Activated CD8-positive, alpha-beta T cell treated with anti-CD3 and anti-CD28 coated beads, Interleukin-2, amount 10 ng/mL, durations not matched to agents 7 days and 5 days (primary cell): ENCODE data around the gene PDE9A. TPM values are rescaled to one million over a fixed set of nuclear protein-coding genes. Genes with fewer than 3 reads are reported as not detected.

Source experiments
- ATAC-seq: fragments of 150-1000 bp; cut with Tn5 transposase; one replicate; pipeline ENCODE4 v1.10.0; 2021; ENCODE audit warnings: moderate library complexity
- CTCF ChIA-PET: fragments of 350-600 bp; sonication (Branson Sonifier 250); formaldehyde crosslinking; loops from one replicate; lab custom pipeline; 2021; ENCODE audit warnings: antibody characterized with exemption; lab: Charles Lee
- POLR2A ChIA-PET: fragments of 350-600 bp; sonication (Branson Sonifier 250); formaldehyde crosslinking; loops from one replicate; lab custom pipeline; 2021; ENCODE audit warnings: antibody characterized with exemption; lab: Charles Lee
- DNase-seq: peaks from one replicate; pipeline ENCODE4 v3.0.0-alpha.2; 2020
- H3K27ac Mint-ChIP-seq: one replicate; pipeline ENCODE4 v1.8.0; 2021; ENCODE audit warnings: mild to moderate bottlenecking, mixed read lengths
- H3K27me3 Mint-ChIP-seq: one replicate; pipeline ENCODE4 v1.8.0; 2021; ENCODE audit warnings: low read depth, mixed read lengths
- H3K36me3 Mint-ChIP-seq: one replicate; pipeline ENCODE4 v1.8.0; 2021; ENCODE audit warnings: low read depth, mixed read lengths
- H3K4me1 Mint-ChIP-seq: one replicate; pipeline ENCODE4 v1.8.0; 2021; ENCODE audit warnings: low read depth, mixed read lengths
- H3K4me3 Mint-ChIP-seq: one replicate; pipeline ENCODE4 v1.8.0; 2021; ENCODE audit warnings: mild to moderate bottlenecking, mixed read lengths
- H3K9me3 Mint-ChIP-seq: one replicate; pipeline ENCODE4 v1.8.0; 2022; ENCODE audit warnings: mixed read lengths; ENCODE audit not compliant: insufficient read depth
- total RNA-seq, 2 experiments: library from RNA; stranded (reverse); gene quantifications; one replicate each; pipeline ENCODE4 v1.2.3, GENCODE V29; 2021

The PDE9A gene
- total RNA-seq, 2 experiments from 2014 or later: 8.3 to 10.8 TPM

DNA sequence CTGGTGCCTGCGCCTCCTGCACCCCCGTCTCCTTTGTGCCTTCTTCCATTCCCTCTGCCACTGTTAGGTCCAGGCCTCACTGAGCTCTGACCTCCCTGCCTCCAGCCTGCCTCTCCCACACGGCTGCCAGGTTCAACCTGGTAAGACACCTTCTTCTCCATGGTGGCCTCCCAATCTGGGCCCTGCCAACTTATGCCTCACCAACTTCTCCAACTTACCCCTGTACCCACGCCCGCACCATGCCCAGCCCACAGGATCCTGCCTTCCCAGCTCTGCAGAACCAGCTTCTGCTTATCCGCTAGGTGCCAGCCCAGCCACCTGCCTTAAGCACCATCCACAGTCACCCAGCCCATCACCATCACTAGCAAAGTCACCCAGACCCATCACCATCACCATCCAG, 37.2 kb downstream of the PDE9A start:
- Mint-ChIP-seq H3K27me3 (no peaks in the 10 kb centered on the region), H3K27ac (no peak overlapping the region), H3K9me3 (no peaks in the 10 kb centered on the region), H3K4me3 (no peak overlapping the region), H3K36me3 (peaks cover 2% of the 10 kb centered on the region), H3K4me1 (peaks cover 6% of the 10 kb centered on the region)
- DNase-seq: no peak
- no peak for ATAC-seq
- POLR2A ChIA-PET: no interaction called here
- CTCF ChIA-PET: no interaction called here

DNA sequence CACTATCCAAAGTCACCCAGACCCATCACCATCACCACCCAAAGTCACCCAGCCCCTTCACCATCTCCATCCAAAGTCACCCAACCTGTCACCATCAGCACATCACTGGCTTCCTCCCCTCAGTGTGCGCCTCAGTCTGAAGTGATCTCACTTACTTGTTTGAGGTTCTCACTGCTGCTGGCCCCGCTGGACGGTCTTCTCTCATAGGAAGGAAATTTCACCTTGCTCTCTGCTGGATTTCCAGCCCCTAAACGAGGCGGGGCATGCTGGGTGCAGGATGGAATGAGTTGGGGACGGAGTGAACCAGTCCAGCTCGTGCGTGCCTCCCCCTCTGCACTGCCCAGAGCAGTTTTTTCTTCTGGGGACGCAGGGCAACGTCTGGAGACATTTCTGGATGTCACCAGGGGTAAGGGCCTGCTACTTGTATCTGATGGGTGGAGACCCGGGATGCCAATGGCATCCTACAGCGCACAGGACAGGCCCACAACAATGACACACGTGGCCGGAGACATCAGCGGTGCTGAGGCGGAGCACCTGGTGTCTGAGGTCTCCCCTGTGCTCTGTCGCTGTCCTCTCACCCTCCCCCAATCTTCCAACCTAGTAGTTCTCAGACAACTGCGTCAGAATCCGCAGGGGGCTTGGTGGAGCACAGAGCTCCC, 38.6 kb downstream of the PDE9A start:
- H3K27me3 Mint-ChIP-seq: no peaks in the 10 kb centered on the region
- DNase-seq: no peak
- no peak overlapping the region for H3K4me3 Mint-ChIP-seq
- no peaks in the 10 kb centered on the region for H3K4me1 Mint-ChIP-seq
- no peaks in the 10 kb centered on the region for H3K36me3 Mint-ChIP-seq
- CTCF ChIA-PET: no interaction called here
- no peak overlapping the region for H3K27ac Mint-ChIP-seq
- ATAC-seq: no peak
- POLR2A ChIA-PET: no interaction called here
- H3K9me3 Mint-ChIP-seq: no peaks in the 10 kb centered on the region

DNA sequence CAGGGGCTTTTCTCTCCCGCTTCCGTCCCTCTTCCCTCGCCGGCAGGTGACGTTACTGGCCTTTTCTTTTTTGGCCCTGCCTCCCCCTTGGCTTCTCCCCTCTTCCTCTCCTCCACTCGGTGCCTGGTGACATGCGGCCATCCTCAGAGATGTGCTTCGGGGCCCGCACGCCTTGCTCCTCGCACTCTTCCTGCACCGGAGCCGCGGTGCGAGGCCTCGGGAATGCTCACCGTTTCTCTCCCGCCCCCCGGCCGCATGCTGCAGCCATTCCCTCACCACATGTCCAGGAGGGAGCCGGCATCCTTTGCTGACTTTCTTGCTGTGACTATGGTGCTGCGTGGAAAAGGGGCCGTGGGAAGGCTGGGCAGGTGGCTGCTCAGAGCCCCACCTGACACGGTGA, 39.3 kb downstream of the PDE9A start:
- no peak for ATAC-seq
- POLR2A ChIA-PET: no interaction called here
- no peak overlapping the region for H3K27ac Mint-ChIP-seq
- H3K4me1 Mint-ChIP-seq: no peaks in the 10 kb centered on the region
- no peak for DNase-seq
- H3K9me3 Mint-ChIP-seq: no peaks in the 10 kb centered on the region
- no peaks in the 10 kb centered on the region for H3K36me3 Mint-ChIP-seq
- CTCF ChIA-PET: no interaction called here
- no peaks in the 10 kb centered on the region for H3K27me3 Mint-ChIP-seq
- no peak overlapping the region for H3K4me3 Mint-ChIP-seq

DNA sequence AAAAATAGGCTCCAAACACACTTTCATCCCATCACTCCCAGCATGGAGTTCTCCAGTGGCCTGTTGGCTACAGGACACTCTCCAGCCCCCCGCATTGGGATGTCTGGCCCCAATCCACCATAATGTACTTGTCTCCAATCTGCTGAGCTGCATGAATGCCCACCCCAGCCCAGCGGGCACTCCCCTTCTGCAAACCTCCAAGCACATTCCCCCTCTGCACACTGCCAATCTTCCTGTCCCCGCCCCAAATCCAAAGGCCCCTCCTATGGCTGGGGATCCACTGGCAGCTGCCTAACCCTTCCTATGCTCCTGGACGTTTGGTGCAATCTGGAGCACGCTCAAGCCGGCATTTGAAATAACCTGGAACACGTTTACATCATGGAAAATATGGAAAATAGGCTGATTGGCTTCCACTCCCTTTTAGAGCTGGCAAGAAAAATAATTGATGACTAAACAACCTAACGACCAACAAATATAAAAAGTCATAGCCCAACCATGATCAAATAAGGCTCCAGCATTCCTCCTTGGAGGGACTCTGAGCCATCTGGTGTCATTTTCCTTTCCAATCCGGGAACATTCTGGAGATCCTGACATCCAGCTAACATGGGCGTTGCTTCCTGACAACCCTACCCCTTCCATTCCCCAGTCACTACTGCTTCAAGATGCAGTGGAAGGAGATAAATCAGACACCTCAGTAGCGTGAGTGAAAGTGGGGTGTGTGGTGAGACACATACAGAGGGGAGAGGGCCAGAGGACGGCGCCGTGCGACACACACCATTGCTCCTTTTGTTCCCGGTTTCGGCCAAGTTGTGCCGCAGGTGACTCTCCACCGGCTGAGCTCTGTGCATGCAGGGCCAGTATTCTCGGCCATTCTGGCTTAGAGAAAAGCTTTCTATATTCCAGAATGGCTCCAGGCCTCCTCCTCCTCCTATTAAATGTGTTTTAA, 41.6 kb downstream of the PDE9A start:
- Mint-ChIP-seq H3K27ac (no peak overlapping the region), H3K9me3 (no peaks in the 10 kb centered on the region), H3K27me3 (no peaks in the 10 kb centered on the region), H3K36me3 (no peaks in the 10 kb centered on the region), H3K4me3 (no peak overlapping the region), H3K4me1 (no peaks in the 10 kb centered on the region)
- DNase-seq (no peak), ATAC-seq (no peak)
- ChIA-PET CTCF (no interaction called here), POLR2A (no interaction called here)

DNA sequence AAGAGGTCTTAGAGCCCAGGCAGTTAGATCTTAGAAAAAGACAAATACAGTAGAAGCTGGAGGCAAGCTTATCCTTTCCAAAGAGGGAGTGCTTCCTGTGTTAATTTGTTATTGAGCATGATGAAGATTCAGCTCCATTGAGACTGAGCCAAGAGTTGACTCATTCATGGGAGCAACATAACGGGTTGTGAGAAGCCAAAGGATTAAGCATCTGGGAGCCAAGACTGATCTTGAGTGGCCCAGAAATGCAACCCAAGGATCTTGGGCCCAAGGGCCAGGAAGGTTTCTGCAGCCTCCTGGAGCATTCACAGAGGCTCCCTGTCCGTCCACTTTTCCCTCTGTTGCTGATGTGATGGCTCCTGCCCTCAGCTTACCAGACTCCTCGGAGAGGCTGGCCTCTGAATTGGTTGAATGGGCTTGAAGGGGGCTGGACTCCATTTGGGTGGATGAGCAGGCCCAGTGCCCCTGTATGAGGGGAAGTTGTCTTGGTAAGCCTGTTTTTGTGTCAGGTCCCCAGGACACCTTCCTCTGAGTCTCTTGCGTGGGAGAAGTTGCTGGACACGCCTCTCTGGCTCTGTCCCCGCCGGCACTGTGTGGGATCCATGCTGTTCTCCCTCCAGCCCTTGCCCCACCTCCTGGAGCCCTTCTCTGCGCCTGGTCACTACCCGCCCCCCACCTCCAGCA, 42.4 kb downstream of the PDE9A start:
- H3K36me3 Mint-ChIP-seq: no peaks in the 10 kb centered on the region
- H3K27me3 Mint-ChIP-seq: no peaks in the 10 kb centered on the region
- no peaks in the 10 kb centered on the region for H3K9me3 Mint-ChIP-seq
- H3K4me1 Mint-ChIP-seq: no peaks in the 10 kb centered on the region
- DNase-seq (no peak), ATAC-seq (no peak)
- CTCF ChIA-PET: no interaction called here
- H3K4me3 Mint-ChIP-seq: no peak overlapping the region
- H3K27ac Mint-ChIP-seq: no peak overlapping the region
- POLR2A ChIA-PET: no interaction called here

DNA sequence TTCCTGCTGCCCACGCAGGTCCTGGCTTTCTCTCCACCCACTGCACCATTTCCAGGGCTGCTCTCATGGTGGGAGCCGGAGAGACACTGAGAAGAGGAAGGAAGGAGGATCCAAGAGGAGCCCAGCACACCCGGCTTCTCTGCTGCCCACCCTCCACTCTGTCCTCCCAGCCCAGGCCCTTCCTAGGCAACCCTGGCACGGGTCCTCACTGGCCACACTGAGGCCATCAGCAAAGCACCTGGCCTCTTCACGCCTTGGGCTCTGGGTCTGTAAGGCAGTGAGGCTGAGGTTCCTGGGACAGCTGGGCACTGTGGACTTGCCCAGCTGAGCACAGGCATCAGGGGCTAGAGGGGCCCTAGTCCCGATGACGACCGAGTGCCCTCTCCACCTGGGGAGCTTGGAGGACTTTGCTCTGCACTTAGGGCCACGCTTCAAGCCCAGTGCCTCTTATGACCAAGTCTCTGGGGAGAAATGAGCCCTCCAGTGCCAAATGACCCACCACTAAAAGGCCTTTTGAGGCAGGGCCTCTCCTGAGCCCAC, 43.1 kb downstream of the PDE9A start:
- H3K4me1 Mint-ChIP-seq: no peaks in the 10 kb centered on the region
- ChIA-PET CTCF (no interaction called here), POLR2A (interaction anchor here (0.9 kb wide), 1 partner anchor 8 kb away, joined by 3 read pairs; no protein-coding TSS in a partner anchor)

DNA sequence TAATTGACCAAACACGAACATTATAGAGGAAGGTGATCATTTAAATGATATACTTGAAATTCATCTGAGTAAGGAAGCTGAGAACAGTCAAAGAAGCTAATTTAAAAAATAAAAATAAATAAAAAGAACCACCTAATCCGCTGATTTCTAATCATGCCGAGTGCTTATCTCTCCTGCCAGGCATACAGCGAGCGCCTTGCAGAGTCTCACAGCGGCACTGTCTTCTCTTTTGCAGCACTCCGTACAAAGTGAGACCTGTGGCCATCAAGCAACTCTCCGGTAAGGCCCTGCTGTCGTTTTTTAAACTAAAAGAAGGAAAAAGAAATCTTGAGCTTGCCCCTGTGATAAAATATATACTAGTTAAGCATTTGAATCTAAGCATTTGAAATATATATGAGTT, 45.3 kb downstream of the PDE9A start:
- H3K9me3 Mint-ChIP-seq: no peaks in the 10 kb centered on the region
- DNase-seq: no peak
- ChIA-PET CTCF (no interaction called here), POLR2A (no interaction called here)
- ATAC-seq: no peak
- H3K27me3 Mint-ChIP-seq: no peaks in the 10 kb centered on the region
- H3K4me1 Mint-ChIP-seq: no peaks in the 10 kb centered on the region
- H3K36me3 Mint-ChIP-seq: no peaks in the 10 kb centered on the region
- H3K4me3 Mint-ChIP-seq: no peak overlapping the region
- H3K27ac Mint-ChIP-seq: no peak overlapping the region

More for the DNA sequence above, 43.1 kb downstream of the PDE9A start:
- Mint-ChIP-seq H3K9me3 (no peaks in the 10 kb centered on the region), H3K4me3 (no peak overlapping the region), H3K36me3 (no peaks in the 10 kb centered on the region), H3K27me3 (no peaks in the 10 kb centered on the region), H3K27ac (no peak overlapping the region)
- DNase-seq: no peak
- no peak for ATAC-seq

DNA sequence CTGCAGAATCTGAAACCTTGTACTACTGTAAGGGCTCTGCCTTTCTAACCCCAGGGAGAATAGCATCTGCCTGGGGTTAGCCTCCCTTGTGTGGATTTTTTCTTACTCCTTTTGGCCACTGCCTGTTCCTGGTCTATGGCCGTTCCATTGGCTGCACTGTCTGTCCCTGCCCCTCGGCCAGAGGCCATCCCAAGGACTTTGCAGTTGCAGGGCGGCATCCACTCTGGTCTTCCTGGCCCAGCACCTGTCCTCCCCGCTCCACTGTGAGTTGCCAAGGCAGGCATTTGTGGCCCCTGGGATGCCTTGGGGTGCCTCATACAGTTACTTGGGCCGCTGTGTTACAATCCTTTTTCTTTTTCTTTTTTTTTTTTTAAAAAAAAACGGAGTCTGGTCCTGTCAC, 45.8 kb downstream of the PDE9A start:
- no peak overlapping the region for H3K4me3 Mint-ChIP-seq
- H3K4me1 Mint-ChIP-seq: no peaks in the 10 kb centered on the region
- POLR2A ChIA-PET: no interaction called here
- no peaks in the 10 kb centered on the region for H3K9me3 Mint-ChIP-seq
- CTCF ChIA-PET: no interaction called here
- H3K27me3 Mint-ChIP-seq: no peaks in the 10 kb centered on the region
- no peaks in the 10 kb centered on the region for H3K36me3 Mint-ChIP-seq
- DNase-seq: no peak
- H3K27ac Mint-ChIP-seq: no peak overlapping the region
- ATAC-seq: no peak

DNA sequence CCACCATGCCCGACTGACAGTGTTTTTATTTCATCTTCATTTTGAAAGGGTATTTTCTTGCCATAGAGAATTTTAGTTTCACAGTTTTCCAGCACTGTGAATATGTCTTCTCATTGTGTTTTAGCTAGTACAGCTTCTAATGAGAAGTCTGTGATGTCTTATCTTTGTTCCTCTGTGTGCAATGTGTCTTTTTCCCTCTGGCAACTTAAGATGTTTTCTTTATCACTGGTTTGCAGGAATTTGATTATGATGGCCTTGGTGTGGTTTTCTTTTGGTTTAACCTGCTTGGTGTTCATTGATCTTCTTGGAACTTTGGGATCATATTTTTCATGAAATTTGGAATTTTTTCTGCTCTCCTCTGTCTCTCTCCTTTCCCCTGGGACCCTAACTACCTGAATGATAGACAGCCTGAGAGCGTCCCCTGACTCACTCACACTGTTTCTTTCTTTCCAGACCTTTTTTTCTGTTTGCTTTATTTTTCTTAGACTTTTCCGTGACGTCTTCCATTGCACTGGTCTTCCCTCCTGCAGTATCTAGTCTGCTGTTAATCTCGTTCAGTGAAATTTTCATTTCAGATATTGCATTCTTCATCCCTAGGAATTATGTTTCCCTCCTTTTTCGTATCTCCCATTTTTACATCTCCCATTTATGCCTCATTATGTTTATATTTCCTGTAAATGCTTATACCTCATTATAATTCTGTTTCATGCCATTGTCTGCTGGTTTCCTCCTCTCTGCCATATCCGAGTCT, 48.5 kb downstream of the PDE9A start:
- DNase-seq (no peak), ATAC-seq (no peak)
- Mint-ChIP-seq H3K9me3 (no peaks in the 10 kb centered on the region), H3K27ac (no peak overlapping the region), H3K4me3 (no peak overlapping the region), H3K36me3 (no peaks in the 10 kb centered on the region), H3K4me1 (peaks cover 2% of the 10 kb centered on the region), H3K27me3 (no peaks in the 10 kb centered on the region)
- CTCF ChIA-PET: no interaction called here
- POLR2A ChIA-PET: no interaction called here

DNA sequence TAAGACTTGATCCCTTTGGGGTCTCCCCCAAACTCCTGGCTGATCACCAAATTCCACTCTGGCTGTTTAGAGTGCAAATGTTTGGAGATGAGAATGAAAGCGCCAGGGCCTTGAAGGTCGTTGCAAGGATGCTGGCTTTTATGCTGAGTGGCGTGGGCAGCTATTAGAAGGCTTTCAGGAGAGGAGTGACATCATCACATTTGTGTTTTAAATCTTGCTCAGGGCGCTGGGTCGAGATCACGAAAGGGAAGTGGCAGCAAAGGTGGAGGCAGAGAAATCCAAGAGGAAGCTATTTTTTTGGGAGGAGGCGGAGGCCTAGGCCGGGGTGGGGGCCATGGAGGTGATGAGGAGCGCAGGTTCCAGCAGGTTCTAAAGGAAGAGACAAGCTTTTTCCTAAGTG, 49.3 kb downstream of the PDE9A start:
- POLR2A ChIA-PET: no interaction called here
- Mint-ChIP-seq H3K4me1 (peaks cover 2% of the 10 kb centered on the region), H3K4me3 (no peak overlapping the region), H3K9me3 (no peaks in the 10 kb centered on the region), H3K36me3 (no peaks in the 10 kb centered on the region), H3K27ac (no peak overlapping the region), H3K27me3 (no peaks in the 10 kb centered on the region)
- CTCF ChIA-PET: no interaction called here
- ATAC-seq: no peak
- no peak for DNase-seq

DNA sequence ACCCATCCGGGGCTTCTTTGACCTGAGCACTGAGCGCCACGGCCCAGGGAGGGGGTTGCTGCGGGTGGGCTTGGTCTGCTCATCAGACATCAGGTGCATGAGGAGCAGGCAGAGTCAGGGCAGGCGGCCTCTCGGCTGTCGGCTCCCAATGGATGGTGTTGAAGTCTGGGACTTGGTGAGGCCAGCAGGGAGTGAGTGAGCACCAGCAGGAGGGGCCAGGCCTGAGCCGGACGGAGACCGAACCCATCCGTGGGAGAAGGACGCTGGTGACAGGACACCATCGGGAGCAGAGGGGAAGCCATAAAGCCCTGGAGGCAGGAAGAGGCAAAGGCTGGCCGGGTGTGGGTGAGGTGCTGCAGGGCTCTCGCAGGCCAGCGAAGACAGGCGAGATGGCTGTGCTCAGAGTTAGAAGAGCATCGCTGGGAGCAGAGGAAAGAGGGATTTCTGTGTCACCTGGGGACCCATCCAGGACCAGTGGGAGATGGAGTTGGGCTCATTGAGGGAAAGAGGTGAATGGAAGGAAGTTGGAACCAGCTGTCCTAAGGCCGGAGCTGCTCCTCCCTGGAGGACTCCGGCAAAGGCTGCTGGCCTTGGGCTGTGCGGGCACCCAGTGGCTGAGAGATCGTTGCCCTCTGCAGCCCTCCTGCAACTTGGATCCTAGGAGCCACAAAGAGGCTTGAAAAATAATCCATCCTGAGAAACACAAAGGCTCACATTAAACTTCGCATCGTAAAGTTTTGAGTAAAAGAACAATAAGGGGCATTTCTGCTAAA, 49.9 kb downstream of the PDE9A start:
- ChIA-PET POLR2A (interaction anchor here (0.7 kb wide), 1 partner anchor 111 kb away, joined by 3 read pairs; no protein-coding TSS in a partner anchor), CTCF (no interaction called here)
- H3K9me3 Mint-ChIP-seq: no peaks in the 10 kb centered on the region
- DNase-seq: no peak
- ATAC-seq: no peak
- no peaks in the 10 kb centered on the region for H3K27me3 Mint-ChIP-seq
- H3K4me1 Mint-ChIP-seq: peaks cover 2% of the 10 kb centered on the region
- H3K4me3 Mint-ChIP-seq: no peak overlapping the region
- no peak overlapping the region for H3K27ac Mint-ChIP-seq
- H3K36me3 Mint-ChIP-seq: no peaks in the 10 kb centered on the region
